Measurements from ENCODE around the gene CBARP.

The CBARP gene

GRCh38 chr19:1219786-1220476, 17.9 kb downstream of the CBARP start:
- Histone ChIP-seq H3K4me1 (ENCODE audit: insufficient read depth, insufficient read length) (peaks cover 44% of the 10 kb centered on the region), H3K9ac (ENCODE audit: insufficient read length, low read depth) (no peak overlapping the region)
- no peak for DNase-seq (ENCODE audit: low read depth, low spot score)

GRCh38 chr19:1218751-1219567, 18.8 kb downstream of the CBARP start:
- H3K4me3 ChIP-seq (ENCODE audit: insufficient read length, low read depth), result no peak overlapping the region
- H3K9me3 ChIP-seq (ENCODE audit: insufficient read depth, low read length), result no peaks in the 10 kb centered on the region
- no peaks in the 10 kb centered on the region for H3K27me3 ChIP-seq (ENCODE audit: insufficient read depth, insufficient read length)
- no peak overlapping the region for H3K9ac ChIP-seq (ENCODE audit: insufficient read length, low read depth)
- H3K4me1 ChIP-seq (ENCODE audit: insufficient read depth, insufficient read length), result peaks cover 49% of the 10 kb centered on the region
- DNase-seq (ENCODE audit: low read depth, low spot score), result no peak
- peaks cover 84% of the 10 kb centered on the region for H3K36me3 ChIP-seq (ENCODE audit: insufficient read depth, insufficient read length, low read length)
- TF ChIP-seq SUZ12 (IDR thresholded peaks at IDR 0.05; ENCODE audit: extremely low read depth, insufficient read depth, insufficient read length) (no peak), ZNF274 (IDR thresholded peaks at IDR 0.05; ENCODE audit: low read depth, low read length) (no peak), YY1 (IDR thresholded peaks at IDR 0.05; ENCODE audit: insufficient read depth, insufficient read length) (no peak)

More at GRCh38 chr19:1219786-1220476, 17.9 kb downstream of the CBARP start:
- Histone ChIP-seq H3K4me3 (ENCODE audit: insufficient read length, low read depth) (no peak overlapping the region), H3K36me3 (ENCODE audit: insufficient read depth, insufficient read length, low read length) (peaks cover 84% of the 10 kb centered on the region), H3K27me3 (ENCODE audit: insufficient read depth, insufficient read length) (no peaks in the 10 kb centered on the region), H3K9me3 (ENCODE audit: insufficient read depth, low read length) (no peaks in the 10 kb centered on the region)
- TF ChIP-seq ZNF274 (IDR thresholded peaks at IDR 0.05; ENCODE audit: low read depth, low read length) (no peak), YY1 (IDR thresholded peaks at IDR 0.05; ENCODE audit: insufficient read depth, insufficient read length) (no peak), SUZ12 (IDR thresholded peaks at IDR 0.05; ENCODE audit: extremely low read depth, insufficient read depth, insufficient read length) (no peak)

GRCh38 chr19:1217366-1217765, 20.4 kb downstream of the CBARP start:
- Histone ChIP-seq H3K9ac (ENCODE audit: insufficient read length, low read depth) (no peak overlapping the region), H3K36me3 (ENCODE audit: insufficient read depth, insufficient read length, low read length) (peaks cover 79% of the 10 kb centered on the region), H3K4me1 (ENCODE audit: insufficient read depth, insufficient read length) (peaks cover 46% of the 10 kb centered on the region), H3K4me3 (ENCODE audit: insufficient read length, low read depth) (no peak overlapping the region), H3K27me3 (ENCODE audit: insufficient read depth, insufficient read length) (no peaks in the 10 kb centered on the region), H3K9me3 (ENCODE audit: insufficient read depth, low read length) (no peaks in the 10 kb centered on the region)
- no peak for DNase-seq (ENCODE audit: low read depth, low spot score)
- no peak for TF ChIP-seq YY1 (IDR thresholded peaks at IDR 0.05; ENCODE audit: insufficient read depth, insufficient read length)
- no peak for TF ChIP-seq ZNF274 (IDR thresholded peaks at IDR 0.05; ENCODE audit: low read depth, low read length)
- no peak for TF ChIP-seq SUZ12 (IDR thresholded peaks at IDR 0.05; ENCODE audit: extremely low read depth, insufficient read depth, insufficient read length)

DNA sequence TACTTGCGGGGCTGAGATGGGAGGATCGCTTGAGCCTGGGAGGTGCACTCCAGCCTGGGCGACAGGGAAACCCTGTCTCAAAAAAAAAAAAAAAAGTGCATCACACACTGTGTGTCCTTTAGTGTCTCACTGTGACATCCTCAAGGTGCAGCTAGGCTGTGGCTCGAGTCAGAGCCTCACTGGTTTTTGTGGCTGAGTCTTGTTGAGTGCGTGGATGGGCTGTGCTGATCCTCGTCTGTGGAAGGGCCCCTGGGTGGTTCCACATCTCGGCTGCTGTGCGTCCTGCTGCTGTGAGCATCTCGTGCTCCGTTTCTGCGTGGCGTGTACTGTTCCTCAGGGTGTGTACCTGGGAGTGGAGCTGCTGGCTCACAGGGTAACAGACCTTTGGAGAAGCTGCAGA, 21.0 kb downstream of the CBARP start:
- H3K9me3 ChIP-seq (ENCODE audit: insufficient read depth, low read length), result no peaks in the 10 kb centered on the region
- H3K36me3 ChIP-seq (ENCODE audit: insufficient read depth, insufficient read length, low read length), result peaks cover 79% of the 10 kb centered on the region
- no peak overlapping the region for H3K9ac ChIP-seq (ENCODE audit: insufficient read length, low read depth)
- H3K4me3 ChIP-seq (ENCODE audit: insufficient read length, low read depth), result no peak overlapping the region
- TF ChIP-seq YY1 (IDR thresholded peaks at IDR 0.05; ENCODE audit: insufficient read depth, insufficient read length) (no peak), ZNF274 (IDR thresholded peaks at IDR 0.05; ENCODE audit: low read depth, low read length) (no peak), SUZ12 (IDR thresholded peaks at IDR 0.05; ENCODE audit: extremely low read depth, insufficient read depth, insufficient read length) (no peak)
- H3K27me3 ChIP-seq (ENCODE audit: insufficient read depth, insufficient read length), result no peaks in the 10 kb centered on the region
- no peak for DNase-seq (ENCODE audit: low read depth, low spot score)
- peaks cover 49% of the 10 kb centered on the region for H3K4me1 ChIP-seq (ENCODE audit: insufficient read depth, insufficient read length)

GRCh38 chr19:1214862-1215731, 22.7 kb downstream of the CBARP start:
- TF ChIP-seq SUZ12 (IDR thresholded peaks at IDR 0.05; ENCODE audit: extremely low read depth, insufficient read depth, insufficient read length) (no peak), YY1 (IDR thresholded peaks at IDR 0.05; ENCODE audit: insufficient read depth, insufficient read length) (no peak), ZNF274 (IDR thresholded peaks at IDR 0.05; ENCODE audit: low read depth, low read length) (no peak)
- Histone ChIP-seq H3K9ac (ENCODE audit: insufficient read length, low read depth) (peak overlapping the region; percentile 74), H3K36me3 (ENCODE audit: insufficient read depth, insufficient read length, low read length) (peaks cover 78% of the 10 kb centered on the region), H3K27me3 (ENCODE audit: insufficient read depth, insufficient read length) (no peaks in the 10 kb centered on the region), H3K9me3 (ENCODE audit: insufficient read depth, low read length) (no peaks in the 10 kb centered on the region), H3K4me1 (ENCODE audit: insufficient read depth, insufficient read length) (peaks cover 48% of the 10 kb centered on the region), H3K4me3 (ENCODE audit: insufficient read length, low read depth) (no peak overlapping the region)
- no peak for DNase-seq (ENCODE audit: low read depth, low spot score)

GRCh38 chr19:1214299-1214861, 23.4 kb downstream of the CBARP start:
- no peak for DNase-seq (ENCODE audit: low read depth, low spot score)
- H3K36me3 ChIP-seq (ENCODE audit: insufficient read depth, insufficient read length, low read length), result peaks cover 80% of the 10 kb centered on the region
- peak overlapping the region; percentile 70 for H3K9ac ChIP-seq (ENCODE audit: insufficient read length, low read depth)
- no peak overlapping the region for H3K4me3 ChIP-seq (ENCODE audit: insufficient read length, low read depth)
- peaks cover 54% of the 10 kb centered on the region for H3K4me1 ChIP-seq (ENCODE audit: insufficient read depth, insufficient read length)
- H3K9me3 ChIP-seq (ENCODE audit: insufficient read depth, low read length), result no peaks in the 10 kb centered on the region
- no peaks in the 10 kb centered on the region for H3K27me3 ChIP-seq (ENCODE audit: insufficient read depth, insufficient read length)
- TF ChIP-seq ZNF274 (IDR thresholded peaks at IDR 0.05; ENCODE audit: low read depth, low read length) (no peak), YY1 (IDR thresholded peaks at IDR 0.05; ENCODE audit: insufficient read depth, insufficient read length) (no peak)

Measured in NT2/D1 (cell line).